ENCODE data around the gene ABCE1. TPM values are rescaled to one million over a fixed set of nuclear protein-coding genes. Genes with fewer than 3 reads are reported as not detected.

ABCE1 gene
- total and polyA plus RNA-seq, 2 experiments from 2014 or later: 70.3 to 185 TPM

GRCh38 chr4:145048817-145049216 lies 49.3 kb upstream of the ABCE1 start:
- TF ChIP-seq ZNF114 (CRISPR knock-in tag; IDR thresholded peaks at IDR 0.05): no peak
- TF ChIP-seq STAT1 (IDR thresholded peaks at IDR 0.05; ENCODE audit: unreplicated experiment): no peak
- Mint-ChIP-seq H3K36me3 (ENCODE audit: low read depth) (peaks cover 13% of the 10 kb centered on the region), H3K27ac (no peak overlapping the region; the same call in 1 of the 2 replicates), H3K27me3 (ENCODE audit: insufficient read depth, low read depth, poor library complexity) (no peaks in the 10 kb centered on the region), H3K4me3 (no peak overlapping the region), H3K4me1 (peaks cover 3% of the 10 kb centered on the region; the same call in 1 of the 3 replicates), H3K9me3 (no peaks in the 10 kb centered on the region; the same call in 1 of the 3 replicates)
- DNase-seq (ENCODE audit: low spot score) (no peak), ATAC-seq (no peak)
- H3K4me2 ChIP-seq: no peak overlapping the region
- H3K36me3 ChIP-seq (ENCODE audit: insufficient read depth): no peaks in the 10 kb centered on the region
- H3K4me3 ChIP-seq: no peak overlapping the region
- peaks cover 2% of the 10 kb centered on the region; the same call in 1 of the 2 replicates for H3K79me2 ChIP-seq (replicated peaks; ENCODE audit: insufficient read depth)
- H3K27ac ChIP-seq (ENCODE audit: low read depth): no peak overlapping the region
- no peaks in the 10 kb centered on the region for H3K27me3 ChIP-seq (ENCODE audit: insufficient read depth)
- H3K9me2 ChIP-seq (ENCODE audit: insufficient read depth): no peaks in the 10 kb centered on the region
- no peak overlapping the region for H2AFZ ChIP-seq
- H3K4me1 ChIP-seq (ENCODE audit: insufficient read depth): no peaks in the 10 kb centered on the region
- no peaks in the 10 kb centered on the region for H3F3A ChIP-seq (replicated peaks; ENCODE audit: low read depth)
- no peaks in the 10 kb centered on the region; the same call in 1 of the 2 replicates for H4K20me1 ChIP-seq (replicated peaks; ENCODE audit: insufficient read depth)

- H3K9me3 Mint-ChIP-seq: no peaks in the 10 kb centered on the region; the same call in 1 of the 3 replicates
These were observed 48.9 kb upstream of the ABCE1 start for GRCh38 chr4:145049241-145049640.

GRCh38 chr4:145055533-145056257 lies 42.4 kb upstream of the ABCE1 start:
- Histone ChIP-seq H3K4me3 (no peak overlapping the region), H3K4me1 (ENCODE audit: insufficient read depth) (peaks cover 5% of the 10 kb centered on the region; the same call in 1 of the 2 replicates), H3K36me3 (ENCODE audit: insufficient read depth) (no peaks in the 10 kb centered on the region), H3K27me3 (ENCODE audit: insufficient read depth) (no peaks in the 10 kb centered on the region), H3K4me2 (no peak overlapping the region), H4K20me1 (replicated peaks; ENCODE audit: insufficient read depth) (peaks cover 4% of the 10 kb centered on the region; the same call in 1 of the 2 replicates), H3K79me2 (replicated peaks; ENCODE audit: insufficient read depth) (no peaks in the 10 kb centered on the region), H2AFZ (no peak overlapping the region), H3K27ac (ENCODE audit: low read depth) (no peak overlapping the region), H3K9me2 (ENCODE audit: insufficient read depth) (no peaks in the 10 kb centered on the region), H3F3A (replicated peaks; ENCODE audit: low read depth) (no peaks in the 10 kb centered on the region)
- Mint-ChIP-seq H3K4me3 (no peak overlapping the region), H3K9me3 (no peaks in the 10 kb centered on the region), H3K4me1 (peaks cover 7% of the 10 kb centered on the region), H3K36me3 (ENCODE audit: low read depth) (peaks cover 3% of the 10 kb centered on the region; the same call in 2 of the 3 replicates), H3K27ac (no peak overlapping the region), H3K27me3 (ENCODE audit: insufficient read depth, low read depth, poor library complexity) (peaks cover 4% of the 10 kb centered on the region)
- DNase-seq (ENCODE audit: low spot score): no peak
- ATAC-seq: no peak
- TF ChIP-seq EZH2phosphoT487 (IDR thresholded peaks at IDR 0.05; ENCODE audit: unreplicated experiment): no peak
- TF ChIP-seq ZNF114 (CRISPR knock-in tag; IDR thresholded peaks at IDR 0.05): no peak

More at GRCh38 chr4:145049241-145049640, 48.9 kb upstream of the ABCE1 start:
- H3K36me3 Mint-ChIP-seq (ENCODE audit: low read depth): peaks cover 13% of the 10 kb centered on the region
- DNase-seq (ENCODE audit: low spot score) (no peak), ATAC-seq (no peak)
- peaks cover 3% of the 10 kb centered on the region; the same call in 1 of the 3 replicates for H3K4me1 Mint-ChIP-seq
- no peak overlapping the region for H2AFZ ChIP-seq
- no peaks in the 10 kb centered on the region; the same call in 1 of the 2 replicates for H4K20me1 ChIP-seq (replicated peaks; ENCODE audit: insufficient read depth)
- H3K27ac Mint-ChIP-seq: peak overlapping the region; percentile 82
- H3F3A ChIP-seq (replicated peaks; ENCODE audit: low read depth): no peaks in the 10 kb centered on the region
- H3K27me3 ChIP-seq (ENCODE audit: insufficient read depth): no peaks in the 10 kb centered on the region
- H3K27me3 Mint-ChIP-seq (ENCODE audit: insufficient read depth, low read depth, poor library complexity): peaks cover 1% of the 10 kb centered on the region
- H3K36me3 ChIP-seq (ENCODE audit: insufficient read depth): no peaks in the 10 kb centered on the region
- H3K27ac ChIP-seq (ENCODE audit: low read depth): no peak overlapping the region
- no peak overlapping the region for H3K4me3 ChIP-seq
- H3K79me2 ChIP-seq (replicated peaks; ENCODE audit: insufficient read depth): no peaks in the 10 kb centered on the region; the same call in 1 of the 2 replicates
- H3K9me2 ChIP-seq (ENCODE audit: insufficient read depth): no peaks in the 10 kb centered on the region
- H3K4me1 ChIP-seq (ENCODE audit: insufficient read depth): no peaks in the 10 kb centered on the region
- H3K4me2 ChIP-seq: no peak overlapping the region
- no peak for TF ChIP-seq ETS1 (IDR thresholded peaks at IDR 0.05)
- no peak overlapping the region for H3K4me3 Mint-ChIP-seq
